LNCaP clone FGC (cell line): ENCODE measurements around the gene TBRG1.

Experiments
- DNase-seq: peaks from one replicate; pipeline ENCODE4 v3.0.0-alpha.2; 2011; ENCODE audit warnings: low read depth
- H3K4me3 ChIP-seq: 2 replicates; pipeline ENCODE4 v1.5.1; 2011; ENCODE audit warnings: mild to moderate bottlenecking, low read depth, low read length, control low read depth
- CTCF ChIP-seq: IDR thresholded peaks from 2 replicates; pipeline ENCODE4 v1.5.1; 2012; ENCODE audit warnings: mild to moderate bottlenecking; ENCODE audit not compliant: control insufficient read depth, insufficient read depth; ENCODE audit errors: extremely low read depth

The TBRG1 gene

GRCh38 chr11:124629961-124630360, 7.3 kb downstream of the TBRG1 start:
- H3K4me3 ChIP-seq, result peak overlapping the region; percentile 22
- TF ChIP-seq CTCF, result no peak
- peak; percentile 92 for DNase-seq

GRCh38 chr11:124633355-124633754, 10.7 kb downstream of the TBRG1 start:
- DNase-seq, result no peak
- no peak overlapping the region for H3K4me3 ChIP-seq

GRCh38 chr11:124635932-124636331, 13.3 kb downstream of the TBRG1 start:
- no peak for DNase-seq
- TF ChIP-seq CTCF, result no peak

More at GRCh38 chr11:124633355-124633754, 10.7 kb downstream of the TBRG1 start:
- TF ChIP-seq CTCF, result peak; percentile 59

GRCh38 chr11:124638500-124638899, 15.8 kb downstream of the TBRG1 start:
- TF ChIP-seq CTCF, result no peak
- no peak overlapping the region for H3K4me3 ChIP-seq
- DNase-seq, result no peak

More at GRCh38 chr11:124635932-124636331, 13.3 kb downstream of the TBRG1 start:
- no peak overlapping the region for H3K4me3 ChIP-seq

- no peak for DNase-seq
- no peak overlapping the region for H3K4me3 ChIP-seq
- no peak for TF ChIP-seq CTCF
These were observed 16.5 kb downstream of the TBRG1 start for GRCh38 chr11:124639186-124639585.

- DNase-seq, result no peak
- no peak for TF ChIP-seq CTCF
- no peak overlapping the region for H3K4me3 ChIP-seq
These were observed 18.0 kb downstream of the TBRG1 start for GRCh38 chr11:124640666-124641065.

- no peak overlapping the region for H3K4me3 ChIP-seq
- no peak for TF ChIP-seq CTCF
- no peak for DNase-seq
These were observed 20.0 kb downstream of the TBRG1 start for GRCh38 chr11:124642628-124643027.
